ENCODE data around the gene CFAP126. TPM values are rescaled to one million over a fixed set of nuclear protein-coding genes. Genes with fewer than 3 reads are reported as not detected.

CFAP126 gene, protein sequence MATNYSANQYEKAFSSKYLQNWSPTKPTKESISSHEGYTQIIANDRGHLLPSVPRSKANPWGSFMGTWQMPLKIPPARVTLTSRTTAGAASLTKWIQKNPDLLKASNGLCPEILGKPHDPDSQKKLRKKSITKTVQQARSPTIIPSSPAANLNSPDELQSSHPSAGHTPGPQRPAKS
- total RNA-seq, result not detected in 2 replicates

DNA sequence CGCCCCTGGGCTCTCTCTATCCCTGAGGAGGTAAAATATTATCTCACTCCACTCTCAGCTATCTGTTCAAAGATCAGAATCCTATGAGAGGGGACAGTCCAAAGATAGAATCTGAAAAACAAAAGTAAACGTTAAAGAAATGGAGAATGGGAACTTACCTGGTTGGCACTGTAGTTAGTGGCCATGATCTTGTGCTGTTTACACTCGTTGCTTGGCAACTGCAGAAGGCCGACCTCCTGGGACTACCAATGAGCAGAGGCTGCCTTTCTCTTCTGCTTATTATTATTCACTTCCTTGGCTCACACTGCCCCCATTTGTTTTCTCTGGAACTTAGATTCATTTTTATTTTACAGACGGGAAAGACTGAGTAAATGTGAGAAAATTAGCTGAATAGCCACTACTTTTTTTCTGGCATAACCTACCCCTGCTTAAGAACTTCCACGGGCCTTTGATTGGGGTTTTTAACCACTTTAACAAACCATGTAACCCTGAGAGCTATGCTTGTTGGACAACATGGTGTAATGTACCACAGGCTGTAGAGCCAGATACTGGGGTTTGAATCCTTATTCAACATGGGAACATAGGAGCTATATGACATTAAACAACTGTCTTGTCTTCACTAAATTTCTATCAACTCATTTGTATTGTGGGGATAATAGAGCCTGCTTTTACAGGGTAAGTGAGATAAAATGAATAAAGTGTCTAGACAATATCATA lies at the start of gene CFAP126:
Gene CFAP126 (minus strand): TSS at position 193 of the 717 bp plus-strand sequence. CDS start 8 bp downstream, at position 185.

Other genes with a start within 250 kb of the CFAP126 start
- 39.3 and 49.1 TPM in 2 replicates for gene PFDN2, start 249.8 kb downstream of the CFAP126 start, total RNA-seq
- 20.6 and 24.7 TPM in 2 replicates for gene NIT1, start 249.8 kb downstream of the CFAP126 start, total RNA-seq
- 18.0 and 18.2 TPM in 2 replicates for gene DEDD, start 235.2 kb downstream of the CFAP126 start, total RNA-seq
- 81.6 and 105 TPM in 2 replicates for gene UFC1, start 213.9 kb downstream of the CFAP126 start, total RNA-seq
- 9.0 and 10.4 TPM in 2 replicates for gene USP21, start 208.4 kb downstream of the CFAP126 start, total RNA-seq
- 6.5 and 11.8 TPM in 2 replicates for gene PPOX, start 201.4 kb downstream of the CFAP126 start, total RNA-seq
- gene B4GALT3, start 190.4 kb downstream of the CFAP126 start, total RNA-seq, result 23.6 and 26.8 TPM in 2 replicates
- 1.8 and 3.4 TPM in 2 replicates for gene ADAMTS4, start 168.8 kb downstream of the CFAP126 start, total RNA-seq
- 84.6 and 90.7 TPM in 2 replicates for gene NDUFS2, start 165.5 kb downstream of the CFAP126 start, total RNA-seq
- gene FCER1G, start 152.6 kb downstream of the CFAP126 start, total RNA-seq, result not detected in 2 replicates
- not detected in 2 replicates for gene APOA2, start 144.2 kb downstream of the CFAP126 start, total RNA-seq
- 2.5 and 5.8 TPM in 2 replicates for gene TOMM40L, start 141.8 kb downstream of the CFAP126 start, total RNA-seq
- not detected in 2 replicates for gene NR1I3, start 129.7 kb downstream of the CFAP126 start, total RNA-seq
- not detected in 2 replicates for gene PCP4L1, start 109.1 kb downstream of the CFAP126 start, total RNA-seq
- 0.23 and 0.34 TPM in 2 replicates for gene MPZ, start 57.9 kb downstream of the CFAP126 start, total RNA-seq
- gene SDHC, start 53.5 kb downstream of the CFAP126 start, total RNA-seq, result 20.9 and 31.2 TPM in 2 replicates
- gene FCGR2A, start 137.6 kb upstream of the CFAP126 start, total RNA-seq, result 0.17 and 3.0 TPM in 2 replicates
- 0.09 and 0.35 TPM in 2 replicates for gene HSPA6, start 156.7 kb upstream of the CFAP126 start, total RNA-seq
- gene FCGR3A, start 181.9 kb upstream of the CFAP126 start, total RNA-seq, result not detected in 2 replicates